ENCODE results near the gene PPP6R2. TPM values are rescaled to one million over a fixed set of nuclear protein-coding genes. Genes with fewer than 3 reads are reported as not detected.

PPP6R2 gene
- polyA plus RNA-seq, 2 of the 4 experiments (the other 2 are of a cell fraction) = 9.6 to 14.7 TPM

DNA sequence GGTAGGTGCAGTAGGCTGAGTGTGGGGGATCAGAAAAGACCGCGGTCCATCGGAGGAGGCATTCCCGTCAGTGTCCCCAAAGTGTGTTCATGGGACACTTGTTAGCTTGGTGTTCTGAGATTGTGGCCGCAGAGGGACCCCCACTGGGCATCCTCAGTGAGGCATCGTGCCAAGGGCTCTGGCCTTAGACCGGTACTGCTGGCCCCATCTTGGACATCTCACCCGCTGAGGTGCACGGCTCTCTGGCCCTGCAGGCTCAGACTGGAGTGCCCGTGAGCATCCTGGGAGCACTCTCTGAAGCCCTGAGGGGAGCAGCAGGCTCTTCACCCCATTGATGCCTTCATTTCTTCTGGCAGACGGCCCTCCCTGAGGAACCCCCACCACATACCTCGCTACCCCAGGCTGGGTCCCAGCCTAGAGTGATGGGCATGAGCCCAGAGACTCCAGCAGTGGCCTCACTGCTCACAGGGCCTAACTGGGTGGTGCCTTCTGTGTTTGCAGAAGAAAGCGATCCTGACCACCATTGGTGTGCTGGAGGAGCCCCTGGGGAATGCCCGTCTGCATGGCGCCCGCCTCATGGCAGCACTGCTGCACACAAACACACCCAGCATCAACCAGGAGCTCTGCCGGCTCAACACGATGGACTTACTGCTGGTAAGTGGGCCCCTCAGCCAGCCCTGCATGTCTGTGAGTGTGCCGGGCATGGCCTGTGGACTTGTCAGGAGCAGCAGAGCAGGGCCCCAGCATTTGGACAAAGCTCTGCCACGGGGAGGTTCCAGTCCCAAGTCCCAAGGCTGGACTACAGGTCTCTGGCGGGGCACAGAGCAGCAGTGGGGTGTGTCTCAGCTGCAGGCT lies 80.1 kb downstream of the PPP6R2 start (continued):
- TF ChIP-seq NPAS2 (CRISPR knock-in tag; IDR thresholded peaks at IDR 0.05; ENCODE audit: borderline replicate concordance) = no peak
- no peak for TF ChIP-seq TP53 (CRISPR knock-in tag; IDR thresholded peaks at IDR 0.05)
- TF ChIP-seq KDM5A (IDR thresholded peaks at IDR 0.05) = no peak
- no peak for TF ChIP-seq POLR2AphosphoS2 (conservative IDR thresholded peaks at IDR 0.05; ENCODE audit: low read length)

DNA sequence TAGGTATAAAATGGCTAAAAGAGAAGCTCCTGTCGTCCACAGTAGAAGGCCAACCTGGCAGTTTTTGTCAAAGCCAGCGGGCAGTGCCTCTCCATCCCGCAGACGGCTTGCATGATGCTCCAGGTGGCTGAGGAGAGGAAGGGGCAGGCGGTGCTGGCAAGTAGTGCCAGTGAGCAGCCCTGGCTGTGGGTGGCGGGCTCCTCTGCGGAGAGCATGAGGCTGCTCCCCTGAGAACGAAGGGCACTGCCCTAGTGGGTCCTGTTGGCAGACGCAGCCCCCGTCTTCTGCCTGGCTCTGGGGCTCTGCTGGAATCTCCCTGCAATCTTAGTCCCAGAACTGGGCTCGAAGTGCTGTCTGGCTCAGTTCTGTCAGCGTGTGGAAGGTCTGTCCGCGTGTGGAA lies 80.8 kb downstream of the PPP6R2 start:
- no peak overlapping the region for H3K27ac ChIP-seq
- H3K4me3 ChIP-seq = no peak overlapping the region
- CTCF ChIA-PET = interaction anchor here (0.6 kb wide), 1 partner anchor 56 kb away, joined by 3 read pairs; no protein-coding TSS in a partner anchor
- 96% methylated on average over 7 of the region's 14 CpGs for WGBS (ENCODE audit: missing lambda C conversion rate)
- TF ChIP-seq, protein P1, sequence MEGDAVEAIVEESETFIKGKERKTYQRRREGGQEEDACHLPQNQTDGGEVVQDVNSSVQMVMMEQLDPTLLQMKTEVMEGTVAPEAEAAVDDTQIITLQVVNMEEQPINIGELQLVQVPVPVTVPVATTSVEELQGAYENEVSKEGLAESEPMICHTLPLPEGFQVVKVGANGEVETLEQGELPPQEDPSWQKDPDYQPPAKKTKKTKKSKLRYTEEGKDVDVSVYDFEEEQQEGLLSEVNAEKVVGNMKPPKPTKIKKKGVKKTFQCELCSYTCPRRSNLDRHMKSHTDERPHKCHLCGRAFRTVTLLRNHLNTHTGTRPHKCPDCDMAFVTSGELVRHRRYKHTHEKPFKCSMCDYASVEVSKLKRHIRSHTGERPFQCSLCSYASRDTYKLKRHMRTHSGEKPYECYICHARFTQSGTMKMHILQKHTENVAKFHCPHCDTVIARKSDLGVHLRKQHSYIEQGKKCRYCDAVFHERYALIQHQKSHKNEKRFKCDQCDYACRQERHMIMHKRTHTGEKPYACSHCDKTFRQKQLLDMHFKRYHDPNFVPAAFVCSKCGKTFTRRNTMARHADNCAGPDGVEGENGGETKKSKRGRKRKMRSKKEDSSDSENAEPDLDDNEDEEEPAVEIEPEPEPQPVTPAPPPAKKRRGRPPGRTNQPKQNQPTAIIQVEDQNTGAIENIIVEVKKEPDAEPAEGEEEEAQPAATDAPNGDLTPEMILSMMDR (IDR thresholded peaks at IDR 0.05) = no peak
- TF ChIP-seq EP300 (IDR thresholded peaks at IDR 0.05) (no peak), BHLHE40 (IDR thresholded peaks at IDR 0.05; ENCODE audit: low read depth, low read length) (no peak), CBX8 (IDR thresholded peaks at IDR 0.05) (no peak)
- POLR2A ChIA-PET = no interaction called here
- H3K9me3 ChIP-seq = 0 out of 3 replicates have a peak, but pooled peaks cover 3% of the 10 kb centered on the region
- no peak for ATAC-seq
- FAIRE-seq = no peak
- DNase-seq (ENCODE audit: low read depth in 1 of 2, low spot score in 1 of 2) = no peak
- H3K4me2 ChIP-seq = no peak overlapping the region
- no peaks in the 10 kb centered on the region for H3K4me1 ChIP-seq

DNA sequence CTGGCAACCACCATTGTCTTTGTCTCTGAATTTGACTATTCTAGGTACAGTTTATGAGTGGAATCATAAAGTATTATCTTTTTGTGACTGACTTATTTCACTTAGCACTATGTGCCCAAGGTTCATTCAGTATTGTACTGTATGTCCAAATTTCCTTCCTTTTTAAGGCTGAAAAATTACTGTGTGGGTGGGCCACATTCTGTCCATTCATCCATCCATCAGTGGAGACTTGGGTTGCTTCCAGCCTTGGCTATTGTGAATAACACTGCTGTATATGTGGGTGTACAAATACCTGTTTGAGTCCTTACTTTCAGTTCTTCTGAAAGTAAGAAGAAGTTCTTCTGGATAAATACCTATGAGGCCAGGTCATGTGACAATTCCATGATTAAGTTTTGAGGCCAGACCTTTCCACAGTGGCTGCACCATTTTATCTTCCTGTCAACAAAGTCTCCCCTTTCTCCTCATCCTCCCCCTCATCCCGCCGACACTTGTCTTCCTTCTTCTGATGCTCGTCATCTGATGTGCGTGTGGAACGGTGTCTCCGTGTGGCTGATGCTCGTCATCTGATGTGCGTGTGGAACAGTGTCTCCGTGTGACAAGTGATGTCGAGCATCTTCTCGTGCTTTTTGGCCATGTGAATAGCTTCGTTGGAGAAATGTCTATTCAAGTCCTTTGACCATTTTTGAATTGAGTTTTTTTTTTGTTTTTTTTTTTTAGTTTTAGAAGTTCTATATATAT lies 82.2 kb downstream of the PPP6R2 start:
- Histone ChIP-seq H3K9me3 (0 out of 3 replicates have a peak, but pooled peaks cover 3% of the 10 kb centered on the region), H3K4me3 (no peak overlapping the region), H3K4me2 (no peak overlapping the region), H3K4me1 (no peaks in the 10 kb centered on the region), H3K27ac (no peak overlapping the region)
- FAIRE-seq = no peak
- no peak for ATAC-seq
- ChIA-PET CTCF (no interaction called here), POLR2A (no interaction called here)
- TF ChIP-seq SREBF2 (IDR thresholded peaks at IDR 0.05) (no peak), ZC3H11A (IDR thresholded peaks at IDR 0.05) (no peak), NR3C1 (IDR thresholded peaks at IDR 0.05) (no peak), KDM1A (IDR thresholded peaks at IDR 0.05; ENCODE audit: low read depth) (no peak)
- TF ChIP-seq, protein P1 (IDR thresholded peaks at IDR 0.05) = no peak
- WGBS (ENCODE audit: missing lambda C conversion rate) = 95% methylated on average over 12 of the region's 12 CpGs
- DNase-seq (ENCODE audit: low read depth in 1 of 2, low spot score in 1 of 2) = no peak

DNA sequence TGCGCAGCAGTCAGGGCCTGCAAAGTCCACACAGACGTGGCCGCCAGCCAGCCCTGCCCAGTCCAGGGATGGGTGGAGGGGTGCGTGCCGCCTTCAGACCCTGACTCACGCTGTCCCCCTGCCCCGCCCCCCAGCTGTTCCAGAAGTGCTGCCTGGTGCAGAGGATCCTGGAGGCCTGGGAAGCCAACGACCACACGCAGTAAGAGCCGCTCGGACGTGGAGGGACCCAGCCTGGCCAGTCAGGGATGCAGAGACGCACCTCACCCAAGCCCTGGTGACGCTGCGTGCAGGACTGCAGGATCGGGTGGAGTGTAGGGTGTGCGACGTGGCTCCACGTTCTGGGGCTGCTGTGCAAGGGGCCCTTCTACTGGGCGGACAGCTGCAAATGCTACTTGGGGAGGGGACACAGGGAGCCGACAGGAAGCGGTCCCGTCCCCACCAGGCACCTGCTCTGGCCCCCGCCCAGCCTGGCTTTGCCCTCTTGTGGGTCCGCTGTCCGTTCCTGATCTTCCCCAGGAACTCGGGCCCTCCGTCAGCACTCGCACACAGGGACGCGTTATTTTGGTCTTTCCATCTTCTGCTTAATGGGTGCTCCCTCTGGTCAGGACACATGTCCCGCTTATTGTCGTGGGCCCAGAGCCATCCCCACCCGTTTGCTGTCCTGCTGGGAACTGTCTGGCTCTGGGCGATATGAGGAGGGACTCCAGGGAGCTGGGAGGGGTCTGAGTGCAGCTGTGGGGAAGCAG lies 89.2 kb downstream of the PPP6R2 start:
- H3K4me3 ChIP-seq = no peak overlapping the region
- H3K9me3 ChIP-seq = 0 out of 3 replicates have a peak, but pooled peaks cover 3% of the 10 kb centered on the region
- no peak overlapping the region for H3K4me2 ChIP-seq
- DNase-seq (ENCODE audit: low read depth in 1 of 2, low spot score in 1 of 2) (no peak), FAIRE-seq (no peak), ATAC-seq (no peak)
- POLR2A ChIA-PET = no interaction called here
- H3K27ac ChIP-seq = no peak overlapping the region
- 93% methylated on average over 25 of the region's 35 CpGs for WGBS (ENCODE audit: missing lambda C conversion rate)
- CTCF ChIA-PET = no interaction called here
- no peaks in the 10 kb centered on the region for H3K4me1 ChIP-seq
- TF ChIP-seq ZFP36 (IDR thresholded peaks at IDR 0.05; ENCODE audit: borderline replicate concordance, partially characterized antibody) = no peak
- TF ChIP-seq, protein P2, sequence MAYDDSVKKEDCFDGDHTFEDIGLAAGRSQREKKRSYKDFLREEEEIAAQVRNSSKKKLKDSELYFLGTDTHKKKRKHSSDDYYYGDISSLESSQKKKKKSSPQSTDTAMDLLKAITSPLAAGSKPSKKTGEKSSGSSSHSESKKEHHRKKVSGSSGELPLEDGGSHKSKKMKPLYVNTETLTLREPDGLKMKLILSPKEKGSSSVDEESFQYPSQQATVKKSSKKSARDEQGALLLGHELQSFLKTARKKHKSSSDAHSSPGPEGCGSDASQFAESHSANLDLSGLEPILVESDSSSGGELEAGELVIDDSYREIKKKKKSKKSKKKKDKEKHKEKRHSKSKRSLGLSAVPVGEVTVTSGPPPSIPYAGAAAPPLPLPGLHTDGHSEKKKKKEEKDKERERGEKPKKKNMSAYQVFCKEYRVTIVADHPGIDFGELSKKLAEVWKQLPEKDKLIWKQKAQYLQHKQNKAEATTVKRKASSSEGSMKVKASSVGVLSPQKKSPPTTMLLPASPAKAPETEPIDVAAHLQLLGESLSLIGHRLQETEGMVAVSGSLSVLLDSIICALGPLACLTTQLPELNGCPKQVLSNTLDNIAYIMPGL (CRISPR knock-in tag; IDR thresholded peaks at IDR 0.05; ENCODE audit: borderline replicate concordance) = no peak
- TF ChIP-seq, protein P3, sequence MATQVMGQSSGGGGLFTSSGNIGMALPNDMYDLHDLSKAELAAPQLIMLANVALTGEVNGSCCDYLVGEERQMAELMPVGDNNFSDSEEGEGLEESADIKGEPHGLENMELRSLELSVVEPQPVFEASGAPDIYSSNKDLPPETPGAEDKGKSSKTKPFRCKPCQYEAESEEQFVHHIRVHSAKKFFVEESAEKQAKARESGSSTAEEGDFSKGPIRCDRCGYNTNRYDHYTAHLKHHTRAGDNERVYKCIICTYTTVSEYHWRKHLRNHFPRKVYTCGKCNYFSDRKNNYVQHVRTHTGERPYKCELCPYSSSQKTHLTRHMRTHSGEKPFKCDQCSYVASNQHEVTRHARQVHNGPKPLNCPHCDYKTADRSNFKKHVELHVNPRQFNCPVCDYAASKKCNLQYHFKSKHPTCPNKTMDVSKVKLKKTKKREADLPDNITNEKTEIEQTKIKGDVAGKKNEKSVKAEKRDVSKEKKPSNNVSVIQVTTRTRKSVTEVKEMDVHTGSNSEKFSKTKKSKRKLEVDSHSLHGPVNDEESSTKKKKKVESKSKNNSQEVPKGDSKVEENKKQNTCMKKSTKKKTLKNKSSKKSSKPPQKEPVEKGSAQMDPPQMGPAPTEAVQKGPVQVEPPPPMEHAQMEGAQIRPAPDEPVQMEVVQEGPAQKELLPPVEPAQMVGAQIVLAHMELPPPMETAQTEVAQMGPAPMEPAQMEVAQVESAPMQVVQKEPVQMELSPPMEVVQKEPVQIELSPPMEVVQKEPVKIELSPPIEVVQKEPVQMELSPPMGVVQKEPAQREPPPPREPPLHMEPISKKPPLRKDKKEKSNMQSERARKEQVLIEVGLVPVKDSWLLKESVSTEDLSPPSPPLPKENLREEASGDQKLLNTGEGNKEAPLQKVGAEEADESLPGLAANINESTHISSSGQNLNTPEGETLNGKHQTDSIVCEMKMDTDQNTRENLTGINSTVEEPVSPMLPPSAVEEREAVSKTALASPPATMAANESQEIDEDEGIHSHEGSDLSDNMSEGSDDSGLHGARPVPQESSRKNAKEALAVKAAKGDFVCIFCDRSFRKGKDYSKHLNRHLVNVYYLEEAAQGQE (IDR thresholded peaks at IDR 0.05) = no peak
- no peak for TF ChIP-seq EHF (CRISPR knock-in tag; IDR thresholded peaks at IDR 0.05)
- TF ChIP-seq MAFK (IDR thresholded peaks at IDR 0.05; ENCODE audit: partially characterized antibody) = no peak
- no peak for TF ChIP-seq ESRRA (IDR thresholded peaks at IDR 0.05; ENCODE audit: borderline replicate concordance, low read length)

Measured in A549 (cell line).